DND-41 (cell line): ENCODE results near the gene DDX27.

Source experiments
- CTCF ChIP-seq: IDR thresholded peaks from 2 replicates; pipeline ENCODE4 v1.5.1; 2012; ENCODE audit warnings: borderline replicate concordance, low read length, moderate library complexity, mild to moderate bottlenecking; ENCODE audit not compliant: poor library complexity, severe bottlenecking; ENCODE audit errors: extremely low read depth
- EZH2 ChIP-seq: IDR thresholded peaks from 3 replicates; pipeline ENCODE4 v1.6.1; 2012; ENCODE audit warnings: borderline replicate concordance, low read depth, mild to moderate bottlenecking, moderate library complexity, low read length, inconsistent platforms; ENCODE audit not compliant: severe bottlenecking

- TF ChIP-seq CTCF (no peak), EZH2 (no peak)
Observed at GRCh38 chr20:49169547-49169946, 49.7 kb upstream of the DDX27 start.
